K562 (cell line): ENCODE results near the gene CTIF. TPM values are rescaled to one million over a fixed set of nuclear protein-coding genes. Genes with fewer than 3 reads are reported as not detected.
A peak's percentile ranks its signal among the peaks of the same experiment; 100 is the strongest.

Source experiments
- ESRRA ChIP-seq: fragments of 450-650 bp; IDR thresholded peaks from 2 replicates; pipeline ENCODE4 v1.6.1; 2014; ENCODE audit warnings: low read depth, mild to moderate bottlenecking, moderate library complexity, borderline replicate concordance
- FOXM1 ChIP-seq, 2 experiments: fragments of 450-650 bp in 1 of 2; sonication (generic) in 1 of 2; formaldehyde crosslinking in 1 of 2; IDR thresholded peaks; 2 replicates each; pipeline versions ENCODE4 v1.6.1 to v1.9.0; 2017 to 2022; ENCODE audit warnings: low read depth in 2 of 2, mild to moderate bottlenecking in 2 of 2, missing genetic modification reagents in 1 of 2, moderate library complexity in 1 of 2
- HLTF ChIP-seq: fragments of 450-650 bp; IDR thresholded peaks from 2 replicates; pipeline ENCODE4 v1.6.1; 2016
- KDM5B ChIP-seq: fragments of 200-600 bp; sonication (generic); IDR thresholded peaks from 2 replicates; pipeline ENCODE4 v1.6.1; 2012; ENCODE audit warnings: low read depth, mild to moderate bottlenecking, moderate library complexity, low read length, control low read depth, inconsistent platforms; ENCODE audit not compliant: insufficient replicate concordance
- KLF16 ChIP-seq: IDR thresholded peaks from 2 replicates; pipeline ENCODE4 v1.6.1; 2016; ENCODE audit warnings: antibody characterized with exemption
- MGA ChIP-seq: fragments of 450-650 bp; IDR thresholded peaks from 2 replicates; pipeline ENCODE4 v1.6.1; 2016; ENCODE audit warnings: mild to moderate bottlenecking, moderate library complexity
- NCOA4 ChIP-seq: fragments of 450-650 bp; IDR thresholded peaks from 2 replicates; pipeline ENCODE4 v1.6.1; 2018; ENCODE audit warnings: mild to moderate bottlenecking; ENCODE audit not compliant: partially characterized antibody
- PPARD ChIP-seq: fragments of 250-450 bp; sonication (Bioruptor Pico); IDR thresholded peaks from 2 replicates; pipeline ENCODE4 v1.8.0; 2022; ENCODE audit warnings: inconsistent platforms, mild to moderate bottlenecking, moderate library complexity
- RNF219 ChIP-seq: fragments of 250-450 bp; sonication (Bioruptor Pico); IDR thresholded peaks from 2 replicates; pipeline ENCODE4 v1.5.0; 2022; ENCODE audit warnings: mild to moderate bottlenecking
- SUPT5H ChIP-seq: fragments of 450-650 bp; IDR thresholded peaks from 2 replicates; pipeline ENCODE4 v1.6.1; 2016
- ZNF239 ChIP-seq: fragments of 250-450 bp; sonication (Bioruptor Pico); IDR thresholded peaks from 2 replicates; pipeline ENCODE4 v1.4.0; 2020; ENCODE audit warnings: mild to moderate bottlenecking
- polyA plus RNA-seq, 8 experiments: library from polyadenylated mRNA; depleted of rRNA in 4 of 8; stranded (reverse) in 5 of 8; unstranded in 3 of 8; fragments of >200 nt; fragmentation: Nextera tagmentation in 2 of 8; fragmentation: Illumina TruSeq in 1 of 8; extraction: Ambion mirVana in 2 of 8; extraction: Trizol in 1 of 8; gene quantifications; 2 replicates each; pipeline versions ENCODE4 v1.2.1 to v1.2.3, GENCODE V29; 2011 to 2014; ENCODE audit warnings: inconsistent platforms in 1 of 8, missing spikeins in 1 of 8
- total RNA-seq, 7 experiments: library from RNA; depleted of rRNA in 6 of 7; stranded (reverse); fragments of >200 nt in 6 of 7; fragmentation: Illumina TruSeq in 2 of 7; extraction: Trizol in 2 of 7; gene quantifications; 2 replicates each; pipeline versions ENCODE4 v1.2.1 to v1.2.3, GENCODE V29; 2011 to 2021; ENCODE audit warnings: low replicate concordance in 1 of 7
- TF ChIP-seq, protein P1 (sequence below), 2 experiments: fragments of 450-650 bp; conservative IDR thresholded peaks; 2 replicates each; pipeline ENCODE4 v1.6.1; 2017; ENCODE audit warnings: mild to moderate bottlenecking in 2 of 2, moderate library complexity in 2 of 2

Gene CTIF
- total and polyA plus RNA-seq, 9 of the 15 experiments (the other 6 are each of a cell fraction or from before 2014, with no cell fraction given), result 0.17 to 11.5 (median 2.2) TPM

- TF ChIP-seq MGA (peak; percentile 84), ESRRA (no peak), FOXM1 (IDR thresholded peaks at IDR 0.05; ENCODE audit: low read depth) (no peak), FOXM1 (CRISPR knock-in tag; IDR thresholded peaks at IDR 0.05; ENCODE audit: low read depth) (no peak), SUPT5H (no peak), RNF219 (CRISPR knock-in tag) (no peak), ZNF239 (CRISPR knock-in tag) (no peak), KDM5B (peak; percentile 16), KLF16 (no peak), PPARD (CRISPR knock-in tag) (no peak), HLTF (no peak), NCOA4 (no peak)
- TF ChIP-seq, protein P1, sequence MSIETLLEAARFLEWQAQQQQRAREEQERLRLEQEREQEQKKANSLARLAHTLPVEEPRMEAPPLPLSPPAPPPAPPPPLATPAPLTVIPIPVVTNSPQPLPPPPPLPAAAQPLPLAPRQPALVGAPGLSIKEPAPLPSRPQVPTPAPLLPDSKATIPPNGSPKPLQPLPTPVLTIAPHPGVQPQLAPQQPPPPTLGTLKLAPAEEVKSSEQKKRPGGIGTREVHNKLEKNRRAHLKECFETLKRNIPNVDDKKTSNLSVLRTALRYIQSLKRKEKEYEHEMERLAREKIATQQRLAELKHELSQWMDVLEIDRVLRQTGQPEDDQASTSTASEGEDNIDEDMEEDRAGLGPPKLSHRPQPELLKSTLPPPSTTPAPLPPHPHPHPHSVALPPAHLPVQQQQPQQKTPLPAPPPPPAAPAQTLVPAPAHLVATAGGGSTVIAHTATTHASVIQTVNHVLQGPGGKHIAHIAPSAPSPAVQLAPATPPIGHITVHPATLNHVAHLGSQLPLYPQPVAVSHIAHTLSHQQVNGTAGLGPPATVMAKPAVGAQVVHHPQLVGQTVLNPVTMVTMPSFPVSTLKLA (conservative IDR thresholded peaks at IDR 0.05), result peak; percentile 79 to 84
Observed at GRCh38 chr18:48540251-48541025, 1.6 kb downstream of the CTIF start (continued).
